Measurements from ENCODE around the gene PP2D1.
"Not testable (repeated sequence)": the region's sequence is repeated elsewhere in the genome, so short reads cannot be mapped to it uniquely, and the experiment has no call there.

Gene PP2D1

DNA sequence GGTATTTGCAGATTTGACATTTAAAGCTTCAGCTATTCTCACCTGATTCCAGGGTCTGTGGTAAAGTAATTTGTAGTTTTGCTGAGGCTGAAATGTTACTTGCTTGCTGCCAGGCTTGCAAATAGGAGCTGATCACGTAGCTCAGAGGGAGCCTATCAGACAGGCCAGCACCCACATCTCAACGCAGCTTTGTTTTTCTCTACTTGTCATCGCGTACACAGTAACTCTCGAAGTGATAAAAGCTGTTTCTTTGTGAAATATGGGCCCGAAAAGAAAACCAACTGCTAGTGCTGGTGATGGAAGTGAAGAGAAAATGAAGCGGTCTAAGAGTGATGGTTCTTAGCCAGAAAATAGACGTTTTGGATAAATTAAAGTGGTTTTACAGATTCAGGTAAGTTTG is 41.7 kb downstream of the PP2D1 start:
- DNase-seq (ENCODE audit: low spot score): no peak

- no peak for DNase-seq (ENCODE audit: low spot score)
Observed at GRCh38 chr3:19967812-19968211, 44.3 kb downstream of the PP2D1 start.

- DNase-seq (ENCODE audit: low spot score): no peak
Observed at GRCh38 chr3:19967208-19967607, 44.9 kb downstream of the PP2D1 start.

GRCh38 chr3:19961960-19962359 is 50.1 kb downstream of the PP2D1 start:
- no peak for DNase-seq (ENCODE audit: low spot score)

DNA sequence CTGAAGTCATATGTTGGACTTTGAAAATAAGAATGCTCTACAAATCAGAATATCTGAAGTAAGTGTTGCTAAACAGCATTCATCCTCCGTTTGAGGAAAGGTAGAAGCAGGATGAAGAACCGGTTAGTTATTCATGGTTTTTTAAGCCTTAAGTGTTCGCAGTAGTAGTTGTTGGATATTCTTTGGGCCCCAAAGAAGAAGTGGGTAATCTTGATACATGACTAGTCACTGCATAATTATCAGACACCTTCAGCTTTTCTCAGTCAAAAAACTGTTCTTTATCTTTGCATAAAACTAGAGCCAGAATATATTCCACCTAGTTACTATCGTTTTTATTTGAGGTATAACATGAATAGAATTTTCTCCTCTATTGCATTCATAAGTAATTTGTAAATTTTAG is 51.4 kb downstream of the PP2D1 start:
- DNase-seq (ENCODE audit: low spot score): no peak

DNA sequence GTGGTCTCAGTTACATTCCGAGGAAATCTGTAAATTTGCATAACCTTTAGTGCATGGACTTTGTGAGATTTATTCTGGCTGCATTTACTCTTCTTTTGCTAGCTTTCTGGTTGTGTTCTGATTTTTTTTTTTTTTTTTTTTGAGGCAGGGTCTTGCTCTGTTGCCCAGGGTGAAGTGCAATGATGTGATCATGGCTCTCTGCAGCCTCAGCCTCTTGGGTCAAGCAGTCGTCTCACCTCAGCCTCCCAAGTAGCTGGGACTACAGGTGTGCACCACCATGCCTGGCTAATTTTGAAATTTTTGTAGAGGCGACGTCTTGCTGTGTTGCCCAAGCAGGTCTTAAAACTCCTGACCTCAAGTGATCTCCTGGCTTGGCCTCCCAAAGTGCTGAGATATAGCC is 52.6 kb downstream of the PP2D1 start:
- no peak for DNase-seq (ENCODE audit: low spot score)

DNA sequence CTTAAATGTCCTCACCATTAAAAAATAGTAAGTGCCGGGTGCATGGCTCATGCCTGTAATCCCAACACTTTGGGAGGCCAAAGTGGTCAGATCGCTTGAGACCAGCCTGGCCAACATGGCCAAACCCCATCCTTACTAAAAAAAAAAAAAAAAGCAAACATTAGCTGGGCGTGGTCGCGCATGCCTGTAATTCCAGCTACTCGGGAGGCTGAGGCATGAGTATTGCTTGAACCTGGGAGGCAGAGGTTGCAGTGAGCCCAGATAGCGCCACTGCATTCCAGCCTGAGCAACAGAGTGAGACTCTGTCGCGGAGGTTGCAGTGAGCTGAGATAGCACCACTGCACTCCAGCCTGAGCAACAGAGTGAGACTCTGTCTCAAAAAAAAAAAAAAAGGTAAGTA is 54.7 kb downstream of the PP2D1 start:
- DNase-seq (ENCODE audit: low spot score): not testable (repeated sequence)

GRCh38 chr3:19954676-19955075 is 57.4 kb downstream of the PP2D1 start:
- DNase-seq (ENCODE audit: low spot score): no peak

GRCh38 chr3:19950316-19950715 is 61.7 kb downstream of the PP2D1 start:
- DNase-seq (ENCODE audit: low spot score): no peak

GRCh38 chr3:19948226-19948591 is 63.9 kb downstream of the PP2D1 start:
- DNase-seq (ENCODE audit: low spot score): no peak

- peak; percentile 45 for DNase-seq (ENCODE audit: low spot score)
Observed at GRCh38 chr3:19947549-19948225, 64.4 kb downstream of the PP2D1 start.

- DNase-seq (ENCODE audit: low spot score): peak; percentile 97
Observed at GRCh38 chr3:19946832-19947548, 65.1 kb downstream of the PP2D1 start, which contains the start of gene RAB5A. TSS of gene RAB5A (plus strand) at chr3:19947097. CDS start at chr3:19950899, 3,802 bp downstream.

DNA sequence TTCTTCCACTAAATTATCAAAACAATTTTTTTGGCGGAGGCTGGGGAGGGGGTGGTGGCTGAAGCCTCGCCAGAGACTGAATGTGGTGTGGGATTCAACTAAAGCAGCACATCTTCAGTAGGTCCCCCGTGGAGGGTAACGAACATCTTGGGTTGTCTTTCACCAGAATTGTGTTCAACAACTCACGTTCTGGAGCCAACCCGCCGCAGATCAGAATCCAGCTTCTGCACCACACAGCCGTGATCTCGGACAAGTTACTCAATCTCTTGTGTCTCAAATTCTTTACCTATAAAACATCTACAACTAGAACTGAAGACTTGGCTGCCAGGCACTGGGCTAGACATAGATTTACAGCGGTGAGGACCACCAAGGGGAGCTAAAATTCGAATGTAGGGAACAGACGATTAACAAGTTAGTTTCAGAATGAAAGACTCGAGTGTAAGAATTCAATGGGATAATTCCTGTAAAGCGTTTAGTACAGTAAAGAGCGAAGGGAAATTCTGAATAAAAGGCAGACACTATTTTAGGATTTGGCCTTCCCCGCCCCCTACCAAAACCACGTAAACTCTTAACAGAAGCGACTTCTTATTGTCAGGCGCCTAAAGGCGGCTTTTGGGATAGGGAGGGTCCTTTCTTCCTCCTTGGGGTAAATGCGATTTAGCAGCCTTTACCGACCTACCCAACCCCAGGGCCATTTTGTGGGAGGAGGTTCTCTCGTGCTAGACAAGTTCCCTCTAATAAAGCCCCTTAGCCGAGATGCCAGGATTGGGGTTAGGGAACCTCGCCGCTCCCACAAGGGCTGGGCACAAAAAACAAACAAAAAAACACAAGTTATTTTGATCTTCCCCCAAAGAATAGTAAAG is 65.9 kb downstream of the PP2D1 start:
- DNase-seq (ENCODE audit: low spot score): no peak

DNA sequence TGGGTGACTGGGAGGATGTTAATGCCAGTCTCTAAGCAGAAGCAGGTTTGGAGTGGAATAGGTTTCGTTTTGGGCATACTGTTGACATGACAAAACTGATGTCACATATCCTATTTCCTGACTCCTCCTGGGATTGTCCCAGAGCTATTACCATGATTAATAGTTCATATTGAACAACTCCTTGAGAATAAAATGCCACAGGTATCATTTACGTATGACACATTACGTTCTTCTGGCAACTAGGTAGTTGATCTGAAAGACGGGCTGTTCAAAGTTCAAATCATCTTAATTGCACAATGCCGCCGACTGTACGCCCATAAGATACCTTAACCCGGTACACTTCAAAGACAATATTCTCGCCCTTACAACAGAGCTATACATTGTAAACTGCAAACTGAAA is 66.5 kb downstream of the PP2D1 start:
- DNase-seq (ENCODE audit: low spot score): no peak

GRCh38 chr3:19940643-19941042 is 71.4 kb downstream of the PP2D1 start:
- DNase-seq (ENCODE audit: low spot score): no peak

DNA sequence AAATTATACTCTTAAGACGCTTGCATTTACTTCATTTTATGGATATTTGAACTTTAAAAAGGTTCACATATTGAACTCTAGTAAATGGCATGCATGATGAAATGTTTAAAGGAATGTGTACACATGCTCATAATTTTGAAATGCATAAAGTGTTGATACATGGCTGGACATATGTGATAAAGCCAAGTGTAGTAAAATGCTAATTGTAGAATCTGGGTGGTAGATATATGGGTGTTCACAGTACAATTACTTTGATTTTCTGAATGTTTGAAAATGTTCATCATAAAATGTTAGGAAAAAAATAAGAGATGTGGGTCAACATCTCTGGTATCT is 73.8 kb downstream of the PP2D1 start:
- DNase-seq (ENCODE audit: low spot score): no peak

DNA sequence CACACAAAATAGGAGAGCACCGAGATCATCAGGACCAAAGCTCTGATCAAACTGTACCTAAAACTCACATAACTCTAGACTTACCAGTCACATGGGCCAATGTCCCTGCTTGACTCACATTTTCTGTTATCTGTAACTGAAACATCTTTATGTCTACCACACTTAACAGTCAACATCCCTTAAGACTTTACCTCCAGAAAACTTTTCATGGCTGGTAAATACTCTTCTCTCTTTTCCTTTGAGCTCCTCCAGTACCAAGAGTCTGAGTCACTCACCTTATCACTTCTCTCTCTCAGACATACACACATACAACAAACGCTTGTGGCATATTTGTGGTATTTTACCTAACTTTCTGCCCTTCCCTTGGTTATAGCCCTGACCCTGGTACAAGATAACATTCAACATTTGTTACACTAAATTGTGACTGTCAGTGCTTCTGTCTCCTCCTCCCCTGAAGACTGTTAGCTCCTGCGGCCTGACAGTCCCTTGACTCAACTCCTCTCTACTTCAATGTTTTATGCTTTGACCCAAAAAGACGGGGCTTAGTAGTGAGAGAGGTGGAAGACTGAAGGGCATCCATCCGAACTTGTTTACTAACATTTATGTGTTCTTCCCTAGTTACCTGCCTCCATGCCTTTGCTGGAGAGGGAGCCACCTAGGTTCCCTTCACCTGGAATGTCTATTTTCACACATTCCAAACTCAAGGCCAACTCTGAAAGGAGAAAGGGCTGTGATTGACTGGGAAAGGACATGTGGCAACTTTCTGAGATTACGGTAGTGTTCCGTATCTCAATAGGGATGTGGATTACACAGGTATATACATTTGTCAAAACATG is 74.4 kb downstream of the PP2D1 start:
- DNase-seq (ENCODE audit: low spot score): no peak

Data from CD4-positive, alpha-beta T cell treated with Interleukin-2 at 100 ng/mL for 4 hours (primary cell).